Hair follicle dermal papilla cell (primary cell): Measurements from ENCODE around the gene SLC25A15. TPM values are rescaled to one million over a fixed set of nuclear protein-coding genes. Genes with fewer than 3 reads are reported as not detected.

ENCODE experiments used
- small RNA-seq: library from RNA; depleted of rRNA; stranded (forward); fragments of <200 nt; gene quantifications from one replicate; pipeline ENCODE3, GENCODE V24; 2012
- total RNA-seq: library from RNA; depleted of rRNA; stranded (reverse); fragments of >200 nt; gene quantifications from 2 replicates; pipeline ENCODE4 v1.2.3, GENCODE V29; 2012

Gene SLC25A15
- 13.2 and 16.1 TPM in 2 replicates for total RNA-seq

GRCh38 chr13:40789275-40790153, at the start of gene SLC25A15:
Gene SLC25A15, plus strand, starts transcription at chr13:40789611. Its CDS starts 3,616 bp downstream, at chr13:40793227.

DNA sequence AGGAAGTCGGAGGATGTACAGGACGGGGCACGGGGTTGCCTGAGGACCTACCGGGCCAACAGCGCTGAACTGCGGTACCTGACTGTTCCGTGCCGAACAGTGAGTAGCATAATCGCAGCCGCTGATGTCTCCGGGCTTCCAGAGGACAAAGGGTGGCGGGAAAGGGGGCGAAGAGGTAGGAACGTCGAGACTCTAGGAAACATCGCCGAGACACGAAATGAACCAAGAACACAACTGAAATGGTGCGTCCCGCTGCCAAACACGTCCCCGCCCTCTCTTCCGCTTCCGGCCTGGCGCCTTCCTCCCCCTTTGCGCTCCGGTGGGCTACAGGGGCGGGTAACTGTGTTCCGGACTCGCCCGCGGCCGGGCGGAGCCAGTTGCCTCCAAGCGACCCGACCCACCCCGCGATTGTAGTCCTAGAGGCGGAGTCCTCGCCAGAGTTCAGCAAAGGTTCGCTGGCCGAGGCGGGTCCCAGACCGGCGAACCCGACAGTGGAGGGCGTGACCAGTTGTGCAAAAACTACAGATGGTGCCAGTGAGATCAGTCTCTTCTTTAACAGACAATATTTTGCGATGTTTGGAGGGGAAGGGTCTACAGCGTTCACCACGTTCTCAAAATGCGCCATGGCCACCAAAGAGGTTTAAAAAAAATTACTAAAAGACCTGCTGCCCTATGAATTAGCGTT, 18.3 kb upstream of the SLC25A15 start, which contains the start of gene MRPS31:
TSS of gene MRPS31 (minus strand) at position 257 of the 685 bp plus-strand sequence. CDS start at position 203, 54 bp downstream.

Small RNAs within 50 kb of the gene (small RNA-seq; reads per million reads assigned to genes)
- gene MIR621 = not detected

Other genes starting within 250 kb of the SLC25A15 start
- 2.1 and 2.9 TPM in 2 replicates for gene FOXO1, start 123.0 kb upstream of the SLC25A15 start, total RNA-seq
- gene MRPS31, start 18.4 kb upstream of the SLC25A15 start, total RNA-seq = 11.0 and 11.1 TPM in 2 replicates
- 60.4 and 61.8 TPM in 2 replicates for gene ELF1, start 229.7 kb downstream of the SLC25A15 start, total RNA-seq